H9 (cell line): ENCODE results near the gene UNC5C. TPM values are rescaled to one million over a fixed set of nuclear protein-coding genes. Genes with fewer than 3 reads are reported as not detected.

Source experiments
- DNase-seq: peaks from one replicate; pipeline ENCODE4 v3.0.0-alpha.2; 2017
- H2AFZ ChIP-seq: one replicate; pipeline ENCODE4 v1.6.1; 2013; ENCODE audit warnings: mild to moderate bottlenecking, low read length, control low read depth, moderate library complexity
- H2AK5ac ChIP-seq: 2 replicates; pipeline ENCODE4 v1.6.1; 2013; ENCODE audit warnings: low read length, control low read depth, mixed read lengths; ENCODE audit not compliant: insufficient read length
- H2BK120ac ChIP-seq: one replicate; pipeline ENCODE4 v1.6.1; 2013; ENCODE audit warnings: low read depth, mild to moderate bottlenecking, low read length, control low read depth, inconsistent platforms; ENCODE audit not compliant: poor library complexity, severe bottlenecking
- H2BK12ac ChIP-seq: 2 replicates; pipeline ENCODE4 v1.6.1; 2013; ENCODE audit warnings: low read length, control low read depth, mixed read lengths, low read depth; ENCODE audit not compliant: insufficient read length
- H2BK15ac ChIP-seq: 2 replicates; pipeline ENCODE4 v1.6.1; 2013; ENCODE audit warnings: low read depth, low read length, control low read depth
- H2BK20ac ChIP-seq: one replicate; pipeline ENCODE4 v1.6.1; 2013; ENCODE audit warnings: low read depth, mild to moderate bottlenecking, low read length, control low read depth, inconsistent platforms; ENCODE audit not compliant: poor library complexity, severe bottlenecking
- H2BK5ac ChIP-seq: 2 replicates; pipeline ENCODE4 v1.6.1; 2013; ENCODE audit warnings: low read length, control low read depth, mixed read lengths; ENCODE audit not compliant: insufficient read length
- H3K14ac ChIP-seq: 2 replicates; pipeline ENCODE4 v1.6.1; 2013; ENCODE audit warnings: low read length, control low read depth; ENCODE audit not compliant: insufficient read depth
- H3K18ac ChIP-seq: 2 replicates; pipeline ENCODE4 v1.6.1; 2013; ENCODE audit warnings: low read depth, mild to moderate bottlenecking, mixed read lengths, low read length, control low read depth; ENCODE audit not compliant: insufficient read length
- H3K23ac ChIP-seq: 2 replicates; pipeline ENCODE4 v1.6.1; 2013; ENCODE audit warnings: low read length, control low read depth, mixed read lengths, low read depth; ENCODE audit not compliant: insufficient read length
- H3K23me2 ChIP-seq: 2 replicates; pipeline ENCODE4 v1.6.1; 2013; ENCODE audit warnings: low read depth, mild to moderate bottlenecking, mixed read lengths, low read length, control low read depth; ENCODE audit not compliant: insufficient read length, poor library complexity, severe bottlenecking
- H3K27ac ChIP-seq: 2 replicates; pipeline ENCODE4 v1.5.1; 2013; ENCODE audit warnings: low read length, control low read depth, mixed read lengths, low read depth; ENCODE audit not compliant: insufficient read length
- H3K27me3 ChIP-seq: 2 replicates; pipeline ENCODE4 v1.6.1; 2013; ENCODE audit warnings: low read length, control low read depth, inconsistent platforms; ENCODE audit not compliant: insufficient read depth
- H3K4ac ChIP-seq: 2 replicates; pipeline ENCODE4 v1.6.1; 2013; ENCODE audit warnings: low read depth, mild to moderate bottlenecking, control low read depth, inconsistent platforms, low read length, moderate library complexity
- H3K4me1 ChIP-seq: 2 replicates; pipeline ENCODE4 v1.6.1; 2013; ENCODE audit warnings: low read length, control low read depth, inconsistent platforms; ENCODE audit not compliant: insufficient read depth
- H3K4me2 ChIP-seq: 2 replicates; pipeline ENCODE4 v1.6.1; 2013; ENCODE audit warnings: low read length, control low read depth, mixed read lengths; ENCODE audit not compliant: insufficient read length, insufficient read depth
- H3K56ac ChIP-seq: 2 replicates; pipeline ENCODE4 v1.6.1; 2013; ENCODE audit warnings: low read depth, mild to moderate bottlenecking, mixed read lengths, low read length, control low read depth; ENCODE audit not compliant: insufficient read length
- H3K79me1 ChIP-seq: 2 replicates; pipeline ENCODE4 v1.6.1; 2013; ENCODE audit warnings: low read depth, mild to moderate bottlenecking, moderate library complexity, low read length, control low read depth, inconsistent platforms; ENCODE audit not compliant: insufficient read depth, poor library complexity, severe bottlenecking
- H3K79me2 ChIP-seq: 2 replicates; pipeline ENCODE4 v1.6.1; 2013; ENCODE audit warnings: low read length, control low read depth, inconsistent platforms; ENCODE audit not compliant: insufficient read depth
- H3K9ac ChIP-seq: 2 replicates; pipeline ENCODE4 v1.6.1; 2013; ENCODE audit warnings: low read length, control low read depth, mixed read lengths; ENCODE audit not compliant: insufficient read length; ENCODE audit errors: extremely low read depth
- H3K9me3 ChIP-seq: one replicate; pipeline ENCODE4 v1.6.1; 2013; ENCODE audit warnings: low read depth, low read length, inconsistent platforms; ENCODE audit not compliant: control insufficient read depth
- H3T11ph ChIP-seq: one replicate; pipeline ENCODE4 v1.6.1; 2013; ENCODE audit warnings: mild to moderate bottlenecking, low read length, control low read depth, inconsistent platforms
- H4K20me1 ChIP-seq: one replicate; pipeline ENCODE4 v1.6.1; 2013; ENCODE audit not compliant: control insufficient read depth, insufficient read length, insufficient read depth
- H4K5ac ChIP-seq: 2 replicates; pipeline ENCODE4 v1.6.1; 2013; ENCODE audit warnings: low read depth, mild to moderate bottlenecking, mixed read lengths, low read length, control low read depth; ENCODE audit not compliant: insufficient read length
- H4K8ac ChIP-seq: replicated peaks from 2 replicates; pipeline ENCODE4 v1.6.1; 2013; ENCODE audit warnings: low read length, control low read depth, mixed read lengths, low read depth; ENCODE audit not compliant: insufficient read length
- H4K91ac ChIP-seq: 2 replicates; pipeline ENCODE4 v1.6.1; 2013; ENCODE audit warnings: low read depth, mild to moderate bottlenecking, moderate library complexity, mixed read lengths, low read length, control low read depth; ENCODE audit not compliant: insufficient read length
- H3K27ac Mint-ChIP-seq, 3 experiments: 2 replicates in 2 of 3; 3 replicates in 1 of 3; pipeline ENCODE4 v1.8.0; 2020 to 2021; ENCODE audit warnings: mixed read lengths in 3 of 3, mild to moderate bottlenecking in 1 of 3, moderate library complexity in 1 of 3
- H3K27me3 Mint-ChIP-seq: 2 replicates; pipeline ENCODE4 v1.8.0; 2021; ENCODE audit warnings: low read depth, mild to moderate bottlenecking, moderate library complexity, mixed read lengths
- H3K36me3 Mint-ChIP-seq, 3 experiments: 2 replicates in 2 of 3; 3 replicates in 1 of 3; pipeline ENCODE4 v1.8.0; 2020 to 2021; ENCODE audit warnings: low read depth in 3 of 3, mixed read lengths in 3 of 3; ENCODE audit not compliant: insufficient read depth in 1 of 3
- H3K4me1 Mint-ChIP-seq, 2 experiments: 2 replicates each; pipeline ENCODE4 v1.8.0; 2020; ENCODE audit warnings: mixed read lengths in 2 of 2
- H3K4me3 Mint-ChIP-seq, 2 experiments: 2 replicates in 1 of 2; 3 replicates in 1 of 2; pipeline ENCODE4 v1.8.0; 2020 to 2021; ENCODE audit warnings: mild to moderate bottlenecking in 2 of 2, mixed read lengths in 2 of 2, moderate library complexity in 1 of 2
- H3K9me3 Mint-ChIP-seq, 2 experiments: 2 replicates in 1 of 2; 3 replicates in 1 of 2; pipeline ENCODE4 v1.8.0; 2020; ENCODE audit warnings: mild to moderate bottlenecking in 2 of 2, mixed read lengths in 2 of 2, moderate library complexity in 1 of 2
- CTCF ChIP-seq: fragments of 200-600 bp; sonication (generic); conservative IDR thresholded peaks from 3 replicates; pipeline ENCODE4 v1.8.0; 2021; ENCODE audit warnings: antibody characterized with exemption, mild to moderate bottlenecking
- WGBS: extraction: QIAGEN DNeasy Blood & Tissue Kit; methylation state at CpG from one replicate; pipeline ENCODE4 v1.1.7; 2013; ENCODE audit warnings: missing lambda C conversion rate, low lambda C conversion rate, mixed read lengths; ENCODE audit not compliant: insufficient read length; ENCODE audit errors: extremely low coverage; 5-methylcytosine and 5-hydroxymethylcytosine counted together
- total RNA-seq: library from RNA; stranded (reverse); gene quantifications from 2 replicates; pipeline ENCODE4 v1.2.1, GENCODE V29; 2021

The UNC5C gene
- total RNA-seq, 1 experiment from 2014 or later = not detected

GRCh38 chr4:95232358-95233156 lies 316.2 kb downstream of the UNC5C start:
- Histone ChIP-seq H2BK20ac (no peak overlapping the region), H3K27ac (no peak overlapping the region), H3K4me2 (no peak overlapping the region), H3K23me2 (no peaks in the 10 kb centered on the region), H2BK15ac (no peak overlapping the region), H3K14ac (no peak overlapping the region), H3T11ph (no peak overlapping the region), H2BK12ac (no peak overlapping the region), H3K56ac (no peak overlapping the region), H2BK5ac (no peak overlapping the region), H3K79me2 (no peaks in the 10 kb centered on the region), H3K79me1 (no peaks in the 10 kb centered on the region), H3K23ac (no peak overlapping the region), H3K9me3 (no peaks in the 10 kb centered on the region), H3K9ac (no peak overlapping the region), H3K4me1 (no peaks in the 10 kb centered on the region), H3K18ac (no peak overlapping the region), H2AFZ (no peak overlapping the region), H2BK120ac (no peak overlapping the region), H4K20me1 (no peaks in the 10 kb centered on the region), H3K4ac (no peak overlapping the region), H4K5ac (no peak overlapping the region), H2AK5ac (no peak overlapping the region), H4K8ac (no peak overlapping the region), H3K27me3 (no peaks in the 10 kb centered on the region), H4K91ac (no peak overlapping the region)
- Mint-ChIP-seq H3K36me3 (no peaks in the 10 kb centered on the region), H3K27me3 (no peaks in the 10 kb centered on the region), H3K4me1 (no peaks in the 10 kb centered on the region), H3K27ac (no peak overlapping the region), H3K4me3 (no peak overlapping the region), H3K9me3 (no peaks in the 10 kb centered on the region; a peak in 1 of 5 replicates)
- DNase-seq = no peak
- no peak for TF ChIP-seq CTCF
- WGBS = no CpG with 5 or more reads among the region's 7 CpGs
